IPS-20b (cell line): ENCODE measurements around the gene SLC66A1.

ENCODE experiments used
- H3K27ac ChIP-seq: one replicate; pipeline ENCODE4 v1.5.1; 2013; ENCODE audit warnings: low read length
- H3K27me3 ChIP-seq: 2 replicates; pipeline ENCODE4 v1.6.1; 2013; ENCODE audit warnings: mild to moderate bottlenecking, low read length, inconsistent platforms; ENCODE audit not compliant: insufficient read depth
- H3K36me3 ChIP-seq: 2 replicates; pipeline ENCODE4 v1.6.1; 2013; ENCODE audit warnings: low read depth, mild to moderate bottlenecking, inconsistent platforms, low read length, moderate library complexity; ENCODE audit not compliant: insufficient read depth
- H3K4me1 ChIP-seq: 2 replicates; pipeline ENCODE4 v1.6.1; 2013; ENCODE audit warnings: mild to moderate bottlenecking, control low read depth, inconsistent platforms, low read length, moderate library complexity; ENCODE audit not compliant: insufficient read depth
- H3K4me3 ChIP-seq: 2 replicates; pipeline ENCODE4 v1.5.1; 2013; ENCODE audit warnings: mild to moderate bottlenecking, low read length, inconsistent platforms
- H3K9ac ChIP-seq: 2 replicates; pipeline ENCODE4 v1.6.1; 2013; ENCODE audit warnings: low read depth, mild to moderate bottlenecking, inconsistent platforms, low read length, moderate library complexity
- H3K9me3 ChIP-seq: 2 replicates; pipeline ENCODE4 v1.6.1; 2013; ENCODE audit warnings: mild to moderate bottlenecking, low read depth, low read length, inconsistent platforms; ENCODE audit not compliant: insufficient read depth

SLC66A1 gene

GRCh38 chr1:19307794-19308508, 4.2 kb upstream of the SLC66A1 start:
- Histone ChIP-seq H3K4me1 (no peaks in the 10 kb centered on the region), H3K27me3 (peaks cover 11% of the 10 kb centered on the region), H3K9me3 (no peaks in the 10 kb centered on the region), H3K9ac (no peak overlapping the region), H3K27ac (no peak overlapping the region), H3K36me3 (peaks cover 52% of the 10 kb centered on the region), H3K4me3 (no peak overlapping the region)

GRCh38 chr1:19308509-19308907, 3.6 kb upstream of the SLC66A1 start:
- Histone ChIP-seq H3K4me3 (no peak overlapping the region), H3K27ac (no peak overlapping the region), H3K9me3 (no peaks in the 10 kb centered on the region), H3K4me1 (no peaks in the 10 kb centered on the region), H3K36me3 (peaks cover 47% of the 10 kb centered on the region), H3K27me3 (peaks cover 11% of the 10 kb centered on the region), H3K9ac (no peak overlapping the region)

- H3K27ac ChIP-seq, result no peak overlapping the region
- no peak overlapping the region for H3K9ac ChIP-seq
- H3K36me3 ChIP-seq, result peaks cover 39% of the 10 kb centered on the region
- no peak overlapping the region for H3K4me3 ChIP-seq
- no peaks in the 10 kb centered on the region for H3K9me3 ChIP-seq
- no peaks in the 10 kb centered on the region for H3K4me1 ChIP-seq
- H3K27me3 ChIP-seq, result peaks cover 11% of the 10 kb centered on the region
These were observed 2.9 kb upstream of the SLC66A1 start for GRCh38 chr1:19309123-19309813.

GRCh38 chr1:19310061-19310460, 2.1 kb upstream of the SLC66A1 start:
- Histone ChIP-seq H3K9me3 (no peaks in the 10 kb centered on the region), H3K4me3 (no peak overlapping the region), H3K27me3 (peaks cover 11% of the 10 kb centered on the region), H3K36me3 (peaks cover 31% of the 10 kb centered on the region), H3K27ac (no peak overlapping the region), H3K4me1 (no peaks in the 10 kb centered on the region), H3K9ac (no peak overlapping the region)

- no peaks in the 10 kb centered on the region for H3K4me1 ChIP-seq
- H3K27me3 ChIP-seq, result peaks cover 11% of the 10 kb centered on the region
- H3K27ac ChIP-seq, result no peak overlapping the region
- no peaks in the 10 kb centered on the region for H3K9me3 ChIP-seq
- peaks cover 23% of the 10 kb centered on the region for H3K36me3 ChIP-seq
- peak overlapping the region; percentile 85 for H3K4me3 ChIP-seq
- H3K9ac ChIP-seq, result peak overlapping the region; percentile 80
These were observed 1.2 kb upstream of the SLC66A1 start for GRCh38 chr1:19310720-19311502.

GRCh38 chr1:19311503-19311930, 609 bp upstream of the SLC66A1 start:
- no peaks in the 10 kb centered on the region for H3K9me3 ChIP-seq
- H3K27ac ChIP-seq, result no peak overlapping the region
- H3K36me3 ChIP-seq, result peaks cover 17% of the 10 kb centered on the region; the same call in 1 of the 2 replicates
- H3K4me1 ChIP-seq, result no peaks in the 10 kb centered on the region
- H3K4me3 ChIP-seq, result peak overlapping the region; percentile 85
- peak overlapping the region; percentile 80 for H3K9ac ChIP-seq
- peaks cover 11% of the 10 kb centered on the region for H3K27me3 ChIP-seq

- Histone ChIP-seq H3K4me1 (peaks cover 3% of the 10 kb centered on the region), H3K27ac (no peak overlapping the region), H3K36me3 (peaks cover 6% of the 10 kb centered on the region; the same call in 1 of the 2 replicates), H3K27me3 (peaks cover 11% of the 10 kb centered on the region), H3K9ac (peak overlapping the region; percentile 85; the same call in 1 of the 2 replicates), H3K9me3 (no peaks in the 10 kb centered on the region), H3K4me3 (peak overlapping the region; percentile 85)
These were observed 883 bp downstream of the SLC66A1 start for GRCh38 chr1:19312782-19313635.

- no peaks in the 10 kb centered on the region for H3K9me3 ChIP-seq
- no peak overlapping the region for H3K9ac ChIP-seq
- H3K4me1 ChIP-seq, result peaks cover 3% of the 10 kb centered on the region
- no peak overlapping the region for H3K27ac ChIP-seq
- H3K4me3 ChIP-seq, result no peak overlapping the region
- H3K36me3 ChIP-seq, result peaks cover 8% of the 10 kb centered on the region
- H3K27me3 ChIP-seq, result peaks cover 11% of the 10 kb centered on the region
These were observed 1.5 kb downstream of the SLC66A1 start for GRCh38 chr1:19313636-19313959.

GRCh38 chr1:19313961-19314882, 2.1 kb downstream of the SLC66A1 start:
- Histone ChIP-seq H3K27ac (no peak overlapping the region), H3K9me3 (no peaks in the 10 kb centered on the region), H3K4me1 (peaks cover 3% of the 10 kb centered on the region), H3K9ac (no peak overlapping the region), H3K27me3 (peaks cover 11% of the 10 kb centered on the region), H3K4me3 (no peak overlapping the region), H3K36me3 (peaks cover 11% of the 10 kb centered on the region)

GRCh38 chr1:19315378-19316198, 3.5 kb downstream of the SLC66A1 start:
- Histone ChIP-seq H3K36me3 (peaks cover 14% of the 10 kb centered on the region), H3K4me3 (no peak overlapping the region)

More at GRCh38 chr1:19315378-19316198, 3.5 kb downstream of the SLC66A1 start:
- peaks cover 3% of the 10 kb centered on the region for H3K4me1 ChIP-seq
- no peaks in the 10 kb centered on the region for H3K9me3 ChIP-seq
- peaks cover 10% of the 10 kb centered on the region for H3K27me3 ChIP-seq
- no peak overlapping the region for H3K9ac ChIP-seq
- no peak overlapping the region for H3K27ac ChIP-seq
